GM10248 (cell line): ENCODE measurements around the gene TBC1D5.
"Not testable (repeated sequence)": the region's sequence is repeated elsewhere in the genome, so short reads cannot be mapped to it uniquely, and the experiment has no call there.

ENCODE experiments used
- CTCF ChIA-PET: fragments of 300-600 bp; sonication (Branson Sonifier 250); formaldehyde crosslinking; extraction: SDS; loops from one replicate; lab custom pipeline; 2021; ENCODE audit warnings: antibody characterized with exemption; lab: Yijun Ruan, JAX
- POLR2A ChIA-PET: fragments of 350-650 bp; sonication (Branson Sonifier 250); formaldehyde crosslinking; extraction: SDS; loops from one replicate; lab custom pipeline; 2020; ENCODE audit warnings: antibody characterized with exemption; lab: Yijun Ruan, JAX
- DNase-seq: peaks from one replicate; pipeline ENCODE4 v3.0.0; 2012; ENCODE audit errors: extremely low spot score
- CTCF ChIP-seq: IDR thresholded peaks from 2 replicates; pipeline ENCODE4 v1.5.1; 2012; ENCODE audit warnings: mild to moderate bottlenecking, low read depth; ENCODE audit errors: extremely low read depth, missing control alignments, control extremely low read depth

Gene TBC1D5

GRCh38 chr3:17356585-17356984 lies 385.8 kb downstream of the TBC1D5 start:
- no peak for TF ChIP-seq CTCF
- CTCF ChIA-PET: interaction anchor here (0.9 to 1.4 kb wide), 4 partner anchors 10 to 52 kb away, joined by 3 to 4 read pairs (median 4); no protein-coding TSS in a partner anchor
- no peak for DNase-seq
- POLR2A ChIA-PET: no interaction called here

GRCh38 chr3:17355591-17355990 lies 386.8 kb downstream of the TBC1D5 start:
- DNase-seq: no peak
- POLR2A ChIA-PET: no interaction called here
- CTCF ChIA-PET: interaction anchor here (1.1 to 1.4 kb wide), 2 partner anchors 15 to 51 kb away, joined by 3 to 4 read pairs; no protein-coding TSS in a partner anchor

GRCh38 chr3:17354341-17354740 lies 388.1 kb downstream of the TBC1D5 start:
- ChIA-PET POLR2A (no interaction called here), CTCF (no interaction called here)
- DNase-seq: no peak
- TF ChIP-seq CTCF: no peak

More at GRCh38 chr3:17355591-17355990, 386.8 kb downstream of the TBC1D5 start:
- no peak for TF ChIP-seq CTCF

- TF ChIP-seq CTCF: no peak
- ChIA-PET POLR2A (no interaction called here), CTCF (no interaction called here)
- no peak for DNase-seq
Measured at GRCh38 chr3:17352620-17353019, 389.8 kb downstream of the TBC1D5 start.

GRCh38 chr3:17351193-17351592 lies 391.2 kb downstream of the TBC1D5 start:
- CTCF ChIA-PET: interaction anchor here (1.0 kb wide), 1 partner anchor 11 kb away, joined by 3 read pairs; no protein-coding TSS in a partner anchor
- DNase-seq, POLR2A ChIA-PET: not testable (repeated sequence)

- ChIA-PET POLR2A (no interaction called here), CTCF (interaction anchor here (0.9 to 1.5 kb wide), 2 partner anchors 9 to 12 kb away, joined by 3 to 4 read pairs; no protein-coding TSS in a partner anchor)
- DNase-seq: no peak
- TF ChIP-seq CTCF: no peak
Measured at GRCh38 chr3:17349093-17349492, 393.3 kb downstream of the TBC1D5 start.

GRCh38 chr3:17342119-17342518 lies 400.3 kb downstream of the TBC1D5 start:
- CTCF ChIA-PET: no interaction called here
- no peak for DNase-seq
- POLR2A ChIA-PET: no interaction called here
- TF ChIP-seq CTCF: no peak
